T1000 (cell line): ENCODE measurements around the gene METRN.

Source experiments
- DNase-seq: peaks from one replicate; lab custom pipeline; 2025; ENCODE audit warnings: mixed read lengths; lab: John Stamatoyannopoulos, UW

Gene METRN

DNA sequence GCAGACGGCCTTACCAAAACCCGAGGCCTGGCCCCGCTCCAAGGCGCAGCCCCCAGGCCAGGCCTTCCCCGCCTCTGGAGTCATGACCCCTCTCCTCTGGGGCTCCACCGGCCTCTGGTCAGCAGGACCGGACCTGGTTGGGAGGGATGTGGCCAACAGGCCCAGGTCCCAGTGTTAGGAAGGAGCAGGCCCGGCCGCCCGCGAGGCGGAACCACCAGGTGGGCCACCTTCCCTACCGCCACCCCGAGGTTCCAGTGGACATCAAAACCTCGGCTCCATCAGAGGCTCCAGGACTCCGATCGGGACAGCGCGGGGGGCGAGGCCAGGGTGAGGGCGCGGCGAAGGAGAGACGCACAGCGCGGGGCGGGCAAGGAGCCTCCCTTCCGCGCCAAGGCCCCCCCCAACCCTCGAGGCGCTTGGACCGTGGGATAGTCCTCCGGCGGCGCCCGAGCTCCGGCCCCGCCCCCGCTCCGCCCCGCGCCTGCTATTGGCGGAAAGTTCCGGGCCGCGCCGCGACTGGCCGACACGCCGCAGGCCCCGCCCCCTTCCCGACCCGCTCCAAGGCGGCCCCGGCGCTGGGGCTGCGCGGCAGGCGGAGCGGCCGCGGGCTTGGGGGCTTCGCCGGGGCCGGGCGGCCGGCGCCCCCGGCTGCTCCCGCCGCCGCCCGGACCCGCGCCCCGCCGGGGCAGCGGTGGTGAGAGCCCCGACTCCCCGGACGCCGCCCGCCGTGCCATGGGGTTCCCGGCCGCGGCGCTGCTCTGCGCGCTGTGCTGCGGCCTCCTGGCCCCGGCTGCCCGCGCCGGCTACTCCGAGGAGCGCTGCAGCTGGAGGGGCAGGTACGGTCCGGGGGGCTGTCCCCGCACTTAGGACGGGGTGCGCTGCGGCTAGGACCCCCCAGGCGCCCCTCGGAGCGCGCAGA, at the start of gene METRN:
Gene METRN (plus strand): TSS at position 561 of the 919 bp plus-strand sequence. CDS start 172 bp downstream, at position 733.
- DNase-seq, result peak; percentile 88

- no peak for DNase-seq
Observed at GRCh38 chr16:666572-666971, 48.3 kb upstream of the METRN start.

GRCh38 chr16:667113-667779, 47.7 kb upstream of the METRN start:
- DNase-seq, result no peak

- peak; percentile 86 for DNase-seq
Observed at GRCh38 chr16:667780-668518, 47.0 kb upstream of the METRN start, which contains the start of gene RHOT2. RHOT2 (plus strand) TSS chr16:668132; CDS start chr16:668200, 68 bp downstream.

DNA sequence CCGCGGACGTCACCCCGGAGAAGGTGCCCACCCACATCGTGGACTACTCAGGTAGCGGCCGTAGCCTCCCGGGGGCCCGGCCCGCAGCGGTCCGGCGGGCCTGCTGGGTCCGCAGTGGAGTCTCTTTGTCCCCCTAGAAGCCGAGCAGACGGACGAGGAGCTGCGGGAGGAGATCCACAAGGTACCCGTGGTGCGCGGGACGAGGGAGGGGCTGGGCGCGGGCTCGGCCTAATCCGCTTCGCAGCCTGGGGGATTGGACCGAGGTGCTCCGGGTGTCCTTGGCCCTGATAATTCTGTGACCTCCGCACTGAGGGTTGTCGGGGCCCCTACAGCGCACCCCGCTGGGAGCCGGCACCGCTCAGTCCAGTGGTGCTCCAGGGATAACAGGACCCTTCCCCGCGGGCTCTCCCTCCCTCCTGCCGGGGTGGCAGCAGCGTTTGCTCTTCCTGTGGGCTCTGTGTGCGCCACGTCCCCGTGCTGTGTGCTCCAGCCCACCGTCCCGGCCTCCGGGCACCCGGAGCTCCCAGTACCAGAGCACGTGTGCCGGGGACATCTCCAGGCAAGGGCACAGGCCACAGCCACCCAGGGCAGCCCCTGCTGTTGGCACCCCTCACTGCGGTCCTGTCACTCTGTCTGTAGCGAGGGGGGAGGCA, 46.3 kb upstream of the METRN start:
- DNase-seq, result no peak

GRCh38 chr16:669666-670065, 45.3 kb upstream of the METRN start:
- no peak for DNase-seq

GRCh38 chr16:670485-671352, 44.2 kb upstream of the METRN start:
- no peak for DNase-seq

DNA sequence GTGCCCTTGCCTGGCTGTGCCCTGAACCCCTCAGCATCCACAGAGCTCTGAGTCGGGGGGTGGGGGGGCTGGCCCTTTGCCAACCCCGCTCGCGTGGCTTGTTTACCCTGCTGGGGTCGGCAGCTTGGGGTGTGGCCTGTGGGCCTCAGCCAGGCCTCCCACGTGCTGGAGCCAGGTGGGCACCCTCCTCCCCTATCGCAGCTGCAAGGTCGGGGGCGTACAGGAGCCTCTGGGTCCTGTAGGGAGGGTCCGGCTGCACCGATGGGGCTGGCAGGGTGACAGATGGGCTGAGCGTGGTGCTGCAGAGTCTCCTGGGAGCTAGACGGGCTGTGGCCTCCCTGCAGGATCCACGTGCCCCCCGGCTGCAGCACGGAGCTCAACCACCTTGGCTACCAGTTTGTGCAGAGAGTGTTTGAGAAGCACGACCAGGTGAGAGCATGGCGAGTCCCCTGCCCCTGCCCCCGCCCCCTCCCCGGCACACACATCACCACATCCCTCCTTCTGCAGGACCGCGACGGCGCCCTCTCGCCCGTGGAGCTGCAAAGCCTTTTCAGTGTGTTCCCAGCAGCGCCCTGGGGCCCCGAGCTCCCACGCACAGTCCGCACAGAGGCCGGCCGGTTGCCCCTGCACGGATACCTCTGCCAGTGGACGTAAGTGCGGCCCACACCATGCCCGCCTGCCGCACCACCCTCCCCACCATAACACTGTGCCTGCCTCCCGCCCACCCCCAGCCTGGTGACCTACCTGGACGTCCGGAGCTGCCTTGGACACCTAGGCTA, 43.4 kb upstream of the METRN start:
- DNase-seq, result no peak

- no peak for DNase-seq
Observed at GRCh38 chr16:672371-672770, 42.5 kb upstream of the METRN start.

GRCh38 chr16:672851-673250, 42.1 kb upstream of the METRN start:
- DNase-seq, result no peak

GRCh38 chr16:673399-673991, 41.4 kb upstream of the METRN start:
- no peak for DNase-seq

DNA sequence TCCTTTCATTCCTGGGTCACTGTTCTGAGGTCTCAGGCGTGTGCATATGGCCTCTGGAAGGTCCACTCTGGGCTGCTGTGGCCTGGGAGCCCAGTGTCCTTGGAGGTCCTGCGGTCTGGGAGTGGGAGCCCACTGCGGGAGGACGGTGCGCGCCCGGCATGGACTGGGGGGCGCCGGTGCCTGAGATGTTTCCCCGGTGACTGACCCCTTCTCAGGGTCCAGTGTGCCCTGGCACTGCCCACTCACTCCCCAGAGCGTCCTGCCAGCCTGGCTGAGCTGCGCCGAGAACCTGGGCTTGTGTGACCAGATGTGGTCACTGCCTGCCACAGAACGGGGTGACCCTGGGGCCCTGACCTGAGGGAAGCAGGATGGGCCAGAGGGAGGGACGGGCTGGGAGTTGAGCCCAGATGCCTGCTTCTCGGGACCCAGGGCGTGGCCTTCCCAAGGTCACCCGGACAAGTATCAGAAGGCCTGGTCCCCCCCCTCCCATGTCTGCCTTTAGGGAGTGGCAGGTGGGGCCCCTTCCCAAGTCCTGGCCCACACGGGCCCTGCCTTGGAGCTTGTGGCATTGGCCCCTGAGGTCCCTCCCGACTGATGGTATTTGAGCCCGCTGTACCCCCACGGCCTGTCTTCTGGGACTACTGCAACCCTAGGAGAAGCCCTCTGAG, 40.6 kb upstream of the METRN start:
- DNase-seq, result no peak

GRCh38 chr16:674968-675883, 39.7 kb upstream of the METRN start, which contains the start of gene RHBDL1:
RHBDL1 (plus strand) TSS chr16:675671; CDS start chr16:675791, 120 bp downstream.
- DNase-seq, result no peak

DNA sequence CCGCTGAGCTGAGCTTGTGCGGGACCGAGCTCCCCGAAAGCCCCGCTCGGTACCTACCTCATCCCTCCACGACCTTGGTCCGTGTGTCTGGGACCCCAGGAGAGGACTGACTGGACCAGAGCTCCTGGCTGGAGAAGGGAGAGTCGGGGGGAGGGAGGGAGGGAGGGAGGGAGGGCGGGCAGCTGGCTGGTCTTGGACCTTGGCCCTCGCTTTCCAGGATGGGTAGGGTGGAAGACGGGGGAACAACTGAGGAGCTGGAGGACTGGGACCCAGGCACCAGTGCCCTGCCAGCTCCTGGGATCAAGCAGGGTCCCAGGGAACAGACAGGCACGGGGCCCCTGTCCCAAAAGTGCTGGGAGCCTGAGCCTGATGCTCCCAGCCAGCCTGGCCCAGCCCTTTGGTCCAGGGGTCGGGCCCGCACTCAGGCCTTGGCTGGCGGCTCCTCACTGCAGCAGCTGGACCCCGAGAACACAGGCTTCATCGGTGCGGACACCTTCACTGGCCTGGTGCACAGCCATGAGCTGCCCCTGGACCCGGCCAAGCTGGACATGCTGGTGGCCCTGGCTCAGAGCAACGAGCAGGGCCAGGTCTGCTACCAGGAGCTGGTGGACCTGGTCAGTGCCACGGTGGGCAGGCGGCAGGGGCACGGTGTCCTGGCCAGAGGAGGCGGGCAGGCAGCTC, 38.9 kb upstream of the METRN start:
- DNase-seq, result no peak

DNA sequence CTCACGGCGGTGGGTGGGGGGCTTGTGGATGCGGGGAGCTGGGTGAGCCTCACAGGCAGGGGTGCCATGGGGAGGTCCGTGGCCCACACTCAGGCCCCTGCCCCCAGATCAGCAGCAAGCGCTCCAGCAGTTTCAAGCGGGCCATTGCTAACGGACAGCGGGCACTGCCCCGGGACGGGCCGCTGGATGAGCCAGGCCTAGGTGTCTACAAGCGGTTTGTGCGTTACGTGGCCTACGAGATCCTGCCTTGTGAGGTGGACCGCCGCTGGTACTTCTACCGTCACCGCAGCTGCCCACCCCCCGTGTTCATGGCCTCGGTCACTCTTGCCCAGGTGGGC, 38.4 kb upstream of the METRN start:
- DNase-seq, result no peak

DNA sequence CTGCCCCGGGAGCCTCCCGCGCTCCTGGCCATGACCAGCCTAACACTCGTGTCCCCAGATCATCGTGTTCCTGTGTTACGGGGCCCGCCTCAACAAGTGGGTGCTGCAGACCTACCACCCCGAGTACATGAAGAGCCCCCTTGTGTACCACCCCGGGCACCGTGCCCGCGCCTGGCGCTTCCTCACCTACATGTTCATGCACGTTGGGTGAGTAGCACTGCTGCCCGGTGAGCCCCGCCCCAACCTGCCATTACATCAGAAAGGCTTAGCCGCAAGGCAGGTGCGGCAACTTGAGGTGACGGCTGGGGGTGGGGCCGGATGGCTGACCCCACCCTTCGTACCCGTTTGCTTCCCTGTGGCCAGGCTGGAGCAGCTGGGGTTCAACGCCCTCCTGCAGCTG, 38.0 kb upstream of the METRN start:
- no peak for DNase-seq
